H1 (cell line): Measurements from ENCODE around the gene MYO1D. TPM values are rescaled to one million over a fixed set of nuclear protein-coding genes. Genes with fewer than 3 reads are reported as not detected.

Experiments
- ASH2L ChIP-seq: fragments of 200-600, 300-600 bp; sonication (generic); IDR thresholded peaks from one replicate; pipeline ENCODE4 v1.7.1; 2017; ENCODE audit warnings: low read length
- CBX5 ChIP-seq: fragments of 300-800, 300-1000 bp; sonication (generic); IDR thresholded peaks from 2 replicates; pipeline ENCODE4 v1.7.1; 2016; ENCODE audit warnings: antibody characterized with exemption, low read length, low read depth
- CBX8 ChIP-seq: fragments of 300-800, 300-1000 bp; sonication (generic); IDR thresholded peaks from 2 replicates; pipeline ENCODE4 v1.7.1; 2016; ENCODE audit warnings: low read depth, low read length, borderline replicate concordance
- CEBPB ChIP-seq: IDR thresholded peaks from 2 replicates; pipeline ENCODE4 v1.6.1; 2012; ENCODE audit warnings: low read depth, low read length
- CTBP2 ChIP-seq: IDR thresholded peaks from 2 replicates; pipeline ENCODE4 v1.7.0; 2011; ENCODE audit warnings: borderline replicate concordance, mild to moderate bottlenecking, moderate library complexity, mixed read lengths, low read length; ENCODE audit not compliant: insufficient read depth, insufficient read length
- CTCF ChIP-seq, 3 experiments: IDR thresholded peaks; 1 replicate in 2 of 3; 2 replicates in 1 of 3; pipeline versions ENCODE4 v1.5.1 to v1.6.1; 2011; ENCODE audit warnings: low read length in 3 of 3, mild to moderate bottlenecking in 3 of 3, inconsistent platforms in 2 of 3, low read depth in 1 of 3, moderate library complexity in 1 of 3; ENCODE audit not compliant: insufficient read depth in 1 of 3; ENCODE audit errors: control extremely low read depth in 1 of 3
- EGR1 ChIP-seq: IDR thresholded peaks from 2 replicates; pipeline ENCODE4 v1.6.1; 2011; ENCODE audit warnings: low read depth, low read length, borderline replicate concordance
- EP300 ChIP-seq, 2 experiments: IDR thresholded peaks; 1 replicate in 1 of 2; 2 replicates in 1 of 2; pipeline ENCODE4 v1.6.1; 2011 to 2012; ENCODE audit warnings: low read depth in 2 of 2, low read length in 2 of 2, mild to moderate bottlenecking in 2 of 2, borderline replicate concordance in 1 of 2, inconsistent platforms in 1 of 2, moderate library complexity in 1 of 2
- HDAC2 ChIP-seq, 2 experiments: fragments of 300-600 bp in 1 of 2; sonication (generic) in 1 of 2; IDR thresholded peaks; 2 replicates each; pipeline ENCODE4 v1.6.1; 2011 to 2012; ENCODE audit warnings: low read depth in 2 of 2, low read length in 2 of 2, mild to moderate bottlenecking in 2 of 2, moderate library complexity in 2 of 2, borderline replicate concordance in 1 of 2, inconsistent platforms in 1 of 2
- KDM4A ChIP-seq: IDR thresholded peaks from one replicate; pipeline ENCODE4 v1.7.1; 2012; ENCODE audit warnings: low read depth, mild to moderate bottlenecking, moderate library complexity, low read length, inconsistent platforms; ENCODE audit not compliant: severe bottlenecking
- KDM5A ChIP-seq: fragments of 200-600 bp; IDR thresholded peaks from 2 replicates; pipeline ENCODE4 v1.7.1; 2012; ENCODE audit warnings: mild to moderate bottlenecking, low read length, inconsistent platforms, mixed read lengths
- MAFK ChIP-seq: IDR thresholded peaks from 2 replicates; pipeline ENCODE4 v1.6.1; 2012; ENCODE audit warnings: low read depth, mild to moderate bottlenecking, improper control_type of control experiment, low read length
- POLR2A ChIP-seq, 2 experiments: IDR thresholded peaks; 1 replicate in 1 of 2; 2 replicates in 1 of 2; pipeline ENCODE4 v1.6.1; 2011; ENCODE audit warnings: low read depth in 2 of 2, low read length in 2 of 2, mild to moderate bottlenecking in 2 of 2; ENCODE audit errors: control extremely low read depth in 1 of 2
- SAP30 ChIP-seq: fragments of 300-600 bp; sonication (generic); IDR thresholded peaks from 2 replicates; pipeline ENCODE4 v1.7.1; 2012; ENCODE audit warnings: low read length, moderate library complexity, mild to moderate bottlenecking, inconsistent platforms; ENCODE audit not compliant: insufficient read depth, insufficient replicate concordance
- SP1 ChIP-seq: IDR thresholded peaks from 2 replicates; pipeline ENCODE4 v1.6.1; 2011; ENCODE audit warnings: low read depth, low read length
- SUZ12 ChIP-seq: fragments of 200-600 bp; sonication (generic); IDR thresholded peaks from 2 replicates; pipeline ENCODE4 v1.6.1; 2012; ENCODE audit warnings: mild to moderate bottlenecking, inconsistent platforms, low read length, moderate library complexity, mixed read lengths
- TAF1 ChIP-seq: IDR thresholded peaks from 2 replicates; pipeline ENCODE4 v1.6.1; 2011; ENCODE audit warnings: mild to moderate bottlenecking, low read depth, low read length
- YY1 ChIP-seq: IDR thresholded peaks from 2 replicates; pipeline ENCODE4 v1.6.1; 2011; ENCODE audit warnings: low read depth, mild to moderate bottlenecking, low read length
- polyA plus RNA-seq, 7 experiments: library from polyadenylated mRNA; depleted of rRNA in 3 of 7; stranded (reverse) in 5 of 7; unstranded in 2 of 7; fragments of >200 nt in 5 of 7; fragments of 200-250 nt in 2 of 7; gene quantifications; 1 replicate in 5 of 7; 2 replicates in 1 of 7; 4 replicates in 1 of 7; pipeline versions ENCODE4 v1.2.1 to v1.2.3, GENCODE V29; 2011 to 2013; ENCODE audit warnings: missing spikeins in 2 of 7, mixed read lengths in 2 of 7
- total RNA-seq: library from RNA; stranded (reverse); fragmentation: NEBNext Ultra II Directional; extraction: Animal tissue kit (Norgen Biotek cat#: 25700); gene quantifications from 2 replicates; pipeline ENCODE4 v1.2.1, GENCODE V29; 2021
- TF ChIP-seq, protein P1 (sequence below): IDR thresholded peaks from 2 replicates; pipeline ENCODE4 v1.6.1; 2011; ENCODE audit warnings: low read length, improper control_type of control experiment

Gene MYO1D
- total and polyA plus RNA-seq, 2 of the 8 experiments (the other 6 are each of a cell fraction or from before 2014, with no cell fraction given): 6.5 to 25.4 TPM

DNA sequence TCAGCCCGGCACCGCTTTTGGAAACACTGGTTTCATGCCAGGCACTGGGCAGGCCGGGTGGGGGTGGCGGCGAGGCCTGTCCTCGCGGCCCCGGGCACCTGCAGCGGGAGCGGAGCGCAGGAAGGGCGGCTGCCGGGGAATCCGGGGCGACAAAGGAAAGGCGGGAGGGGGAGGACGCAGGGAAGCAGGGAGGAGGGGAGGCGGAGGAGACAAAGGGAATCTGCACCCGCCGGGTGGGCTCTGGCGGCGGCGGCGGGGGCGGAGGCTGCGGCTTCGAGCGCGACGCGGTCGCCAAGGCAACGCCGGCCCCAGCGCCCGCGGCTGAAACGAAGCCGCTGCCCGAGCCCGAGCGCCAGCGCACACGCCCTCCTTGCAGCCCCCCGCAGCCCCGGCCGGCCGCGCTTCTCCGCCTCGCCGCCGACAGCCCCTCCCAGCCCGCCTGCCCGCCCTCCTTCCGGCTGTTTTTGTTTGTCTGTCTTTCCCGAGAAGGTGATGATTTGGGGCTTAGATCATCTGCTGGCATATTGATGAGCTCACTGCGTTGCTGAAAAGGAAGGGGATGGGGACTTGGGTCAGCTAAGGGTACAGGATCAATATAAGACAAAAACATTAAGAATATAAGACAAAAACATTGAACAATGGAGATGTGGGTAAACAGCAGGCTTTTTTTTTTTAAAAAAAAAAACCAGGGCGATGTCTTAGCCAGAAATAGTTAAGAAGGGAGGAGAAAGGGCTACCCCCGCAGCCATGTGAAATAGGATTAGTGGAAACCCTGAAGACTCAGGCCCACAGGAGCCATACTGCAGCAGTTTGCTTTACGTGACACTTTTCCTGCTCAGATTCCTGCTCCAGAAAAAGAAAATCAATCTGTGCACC lies 357.5 kb downstream of the MYO1D start (continued):
- TF ChIP-seq CTCF (IDR thresholded peaks at IDR 0.05; ENCODE audit: control extremely low read depth in 1 of 3, insufficient read depth in 1 of 3, low read depth in 1 of 3, low read length in 3 of 3) (no peak), YY1 (no peak), SP1 (0 out of 2 replicates have a peak, but pooled peaks have one; percentile 5), CEBPB (no peak), EGR1 (peak; percentile 97), POLR2A (IDR thresholded peaks at IDR 0.05; ENCODE audit: control extremely low read depth in 1 of 2, low read depth in 2 of 2, low read length in 2 of 2) (peak in 1 of 2 experiments; percentile 47; a peak in 1 of 3 replicates), EP300 (IDR thresholded peaks at IDR 0.05; ENCODE audit: borderline replicate concordance in 1 of 2, low read depth in 2 of 2, low read length in 2 of 2) (peak in 1 of 2 experiments; percentile 61; a peak in 1 of 3 replicates), CBX8 (no peak), ASH2L (no peak), KDM5A (no peak), HDAC2 (IDR thresholded peaks at IDR 0.05; ENCODE audit: borderline replicate concordance in 1 of 2, low read depth in 2 of 2, low read length in 2 of 2) (no peak), KDM4A (peak; percentile 14), MAFK (no peak), CTBP2 (no peak), SAP30 (no peak), CBX5 (no peak), SUZ12 (no peak), TAF1 (0 out of 2 replicates have a peak, but pooled peaks have one; percentile 32)
- TF ChIP-seq, protein P1, sequence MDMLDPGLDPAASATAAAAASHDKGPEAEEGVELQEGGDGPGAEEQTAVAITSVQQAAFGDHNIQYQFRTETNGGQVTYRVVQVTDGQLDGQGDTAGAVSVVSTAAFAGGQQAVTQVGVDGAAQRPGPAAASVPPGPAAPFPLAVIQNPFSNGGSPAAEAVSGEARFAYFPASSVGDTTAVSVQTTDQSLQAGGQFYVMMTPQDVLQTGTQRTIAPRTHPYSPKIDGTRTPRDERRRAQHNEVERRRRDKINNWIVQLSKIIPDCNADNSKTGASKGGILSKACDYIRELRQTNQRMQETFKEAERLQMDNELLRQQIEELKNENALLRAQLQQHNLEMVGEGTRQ: no peak
